Karpas-422 (cell line): Measurements from ENCODE around the gene MDC1. TPM values are rescaled to one million over a fixed set of nuclear protein-coding genes. Genes with fewer than 3 reads are reported as not detected.
A peak's percentile ranks its signal among the peaks of the same experiment; 100 is the strongest.
"Not testable (repeated sequence)": the region's sequence is repeated elsewhere in the genome, so short reads cannot be mapped to it uniquely, and the experiment has no call there.

ENCODE experiments used
- DNase-seq: peaks from one replicate; pipeline ENCODE4 v3.0.0-alpha.2; 2015
- H2AFZ ChIP-seq: fragments of 200-600 bp; sonication (generic); 2 replicates; pipeline ENCODE4 v1.6.1; 2014; ENCODE audit warnings: antibody characterized with exemption, low read length, mixed read lengths
- H3K27ac ChIP-seq: fragments of 200-600 bp; sonication (generic); 2 replicates; pipeline ENCODE4 v1.5.1; 2014; ENCODE audit warnings: mild to moderate bottlenecking, low read length, moderate library complexity
- H3K27me3 ChIP-seq: fragments of 200-600 bp; sonication (generic); 2 replicates; pipeline ENCODE4 v1.6.1; 2014; ENCODE audit warnings: low read length, mixed read lengths
- H3K36me3 ChIP-seq: fragments of 200-600 bp; sonication (generic); 2 replicates; pipeline ENCODE4 v1.6.1; 2014; ENCODE audit warnings: low read length, mixed read lengths; ENCODE audit not compliant: insufficient read depth
- H3K4me1 ChIP-seq: fragments of 200-600 bp; sonication (generic); 2 replicates; pipeline ENCODE4 v1.6.1; 2014; ENCODE audit warnings: mild to moderate bottlenecking, low read length, mixed read lengths
- H3K4me2 ChIP-seq: fragments of 200-600 bp; sonication (generic); 2 replicates; pipeline ENCODE4 v1.6.1; 2014; ENCODE audit warnings: low read length, low read depth, mild to moderate bottlenecking; ENCODE audit not compliant: poor library complexity, severe bottlenecking
- H3K4me3 ChIP-seq: fragments of 200-600 bp; sonication (generic); 2 replicates; pipeline ENCODE4 v1.5.1; 2014; ENCODE audit warnings: mild to moderate bottlenecking, antibody characterized with exemption, low read length, mixed read lengths
- H3K79me2 ChIP-seq: fragments of 200-600 bp; sonication (generic); 2 replicates; pipeline ENCODE4 v1.6.1; 2014; ENCODE audit warnings: mild to moderate bottlenecking, low read length, mixed read lengths
- H3K9ac ChIP-seq: fragments of 200-600 bp; sonication (generic); 2 replicates; pipeline ENCODE4 v1.6.0; 2014; ENCODE audit warnings: low read length
- H3K9me2 ChIP-seq: fragments of 200-600 bp; sonication (generic), shearing (Covaris generic); replicated peaks from 2 replicates; pipeline ENCODE4 v1.6.0; 2014; ENCODE audit warnings: mild to moderate bottlenecking, low read length, moderate library complexity; ENCODE audit not compliant: insufficient read depth
- H3K9me3 ChIP-seq: fragments of 300-700, 200-600 bp; sonication (generic); 2 replicates; pipeline ENCODE4 v1.6.1; 2014; ENCODE audit warnings: low read length, mixed read lengths
- H4K20me1 ChIP-seq: fragments of 200-600 bp; sonication (generic); 2 replicates; pipeline ENCODE4 v1.6.1; 2014; ENCODE audit warnings: mild to moderate bottlenecking, antibody characterized with exemption, low read length, low read depth; ENCODE audit not compliant: insufficient read depth
- total RNA-seq: library from RNA; depleted of rRNA; stranded (reverse); fragments of >200 nt; shearing (Covaris generic); gene quantifications from 2 replicates; pipeline ENCODE4 v1.2.3, GENCODE V29; 2014; ENCODE audit warnings: low replicate concordance; rRNA removed

The MDC1 gene
- 9.4 and 11.0 TPM in 2 replicates for total RNA-seq

GRCh38 chr6:30717129-30717844 is at the start of gene MDC1:
Gene MDC1 (minus strand): TSS chr6:30717281. CDS start chr6:30715175, 2,106 bp downstream.
- H3K4me3 ChIP-seq, result peak within 1 kb of the TSS; percentile 98
- H3K79me2 ChIP-seq, result peaks cover 48% of the 10 kb centered on the region
- H3K9ac ChIP-seq, result peak within 1 kb of the TSS; percentile 89
- DNase-seq, result peak; percentile 100
- no peaks in the 10 kb centered on the region for H3K9me2 ChIP-seq
- H3K9me3 ChIP-seq, result no peaks in the 10 kb centered on the region
- no peak within 1 kb of the TSS; the same call in 1 of the 2 replicates for H2AFZ ChIP-seq
- no peaks in the 10 kb centered on the region for H3K27me3 ChIP-seq
- peak within 1 kb of the TSS; percentile 99 for H3K27ac ChIP-seq
- peak within 1 kb of the TSS; percentile 98 for H3K4me2 ChIP-seq
- H3K4me1 ChIP-seq, result peaks cover 33% of the 10 kb centered on the region
- H3K36me3 ChIP-seq, result peaks cover 16% of the 10 kb centered on the region
- peaks cover 9% of the 10 kb centered on the region for H4K20me1 ChIP-seq

GRCh38 chr6:30766461-30767157 is 49.5 kb upstream of the MDC1 start:
- no peaks in the 10 kb centered on the region for H3K27me3 ChIP-seq
- no peak overlapping the region for H3K4me3 ChIP-seq
- H2AFZ ChIP-seq, result no peak overlapping the region
- H3K9ac ChIP-seq, result no peak overlapping the region
- no peaks in the 10 kb centered on the region for H3K36me3 ChIP-seq
- H3K79me2 ChIP-seq, result no peaks in the 10 kb centered on the region
- H3K9me3 ChIP-seq, result no peaks in the 10 kb centered on the region
- no peaks in the 10 kb centered on the region for H3K9me2 ChIP-seq
- no peak overlapping the region for H3K4me2 ChIP-seq
- no peak for DNase-seq
- H4K20me1 ChIP-seq, result no peaks in the 10 kb centered on the region
- H3K4me1 ChIP-seq, result no peaks in the 10 kb centered on the region
- no peak overlapping the region for H3K27ac ChIP-seq

- not testable (repeated sequence) for H3K9ac ChIP-seq, H3K36me3 ChIP-seq, H3K9me2 ChIP-seq, H3K9me3 ChIP-seq, H2AFZ ChIP-seq, H3K4me3 ChIP-seq, H3K27ac ChIP-seq, H3K4me2 ChIP-seq, H3K27me3 ChIP-seq, H4K20me1 ChIP-seq, DNase-seq, H3K4me1 ChIP-seq, H3K79me2 ChIP-seq
Observed at GRCh38 chr6:30765495-30765894, 48.4 kb upstream of the MDC1 start.

GRCh38 chr6:30764490-30765043 is 47.5 kb upstream of the MDC1 start:
- not testable (repeated sequence) for DNase-seq, H3K9me2 ChIP-seq, H3K27ac ChIP-seq, H3K4me3 ChIP-seq, H3K79me2 ChIP-seq, H4K20me1 ChIP-seq, H3K4me2 ChIP-seq, H3K27me3 ChIP-seq, H3K36me3 ChIP-seq, H2AFZ ChIP-seq, H3K4me1 ChIP-seq, H3K9me3 ChIP-seq, H3K9ac ChIP-seq

GRCh38 chr6:30763618-30764489 is 46.8 kb upstream of the MDC1 start:
- Histone ChIP-seq H2AFZ (no peak overlapping the region), H3K79me2 (no peaks in the 10 kb centered on the region), H3K9me3 (no peaks in the 10 kb centered on the region), H3K4me2 (no peak overlapping the region), H3K9me2 (no peaks in the 10 kb centered on the region), H3K27ac (no peak overlapping the region), H4K20me1 (no peaks in the 10 kb centered on the region), H3K4me3 (no peak overlapping the region), H3K36me3 (no peaks in the 10 kb centered on the region), H3K4me1 (no peaks in the 10 kb centered on the region), H3K9ac (no peak overlapping the region), H3K27me3 (no peaks in the 10 kb centered on the region)
- DNase-seq, result peak; percentile 23

GRCh38 chr6:30763155-30763617 is 46.1 kb upstream of the MDC1 start:
- Histone ChIP-seq H3K4me3 (no peak overlapping the region), H2AFZ (no peak overlapping the region), H3K9me3 (no peaks in the 10 kb centered on the region), H4K20me1 (no peaks in the 10 kb centered on the region), H3K79me2 (no peaks in the 10 kb centered on the region), H3K9me2 (no peaks in the 10 kb centered on the region), H3K9ac (no peak overlapping the region), H3K4me2 (no peak overlapping the region), H3K27ac (no peak overlapping the region), H3K4me1 (no peaks in the 10 kb centered on the region), H3K36me3 (no peaks in the 10 kb centered on the region), H3K27me3 (no peaks in the 10 kb centered on the region)
- DNase-seq, result peak; percentile 15

GRCh38 chr6:30761791-30762429 is 44.8 kb upstream of the MDC1 start:
- Histone ChIP-seq H3K79me2 (no peaks in the 10 kb centered on the region), H3K9me3 (no peaks in the 10 kb centered on the region), H3K36me3 (no peaks in the 10 kb centered on the region), H3K27ac (no peak overlapping the region), H3K4me3 (no peak overlapping the region), H3K4me1 (no peaks in the 10 kb centered on the region), H4K20me1 (no peaks in the 10 kb centered on the region), H3K27me3 (no peaks in the 10 kb centered on the region), H3K4me2 (no peak overlapping the region), H3K9ac (no peak overlapping the region), H2AFZ (no peak overlapping the region), H3K9me2 (no peaks in the 10 kb centered on the region)
- peak; percentile 32 for DNase-seq
